NCI-H526 (cell line): ENCODE results near the gene BMP6.

Source experiments
- DNase-seq, 2 experiments: peaks; one replicate each; lab custom pipeline; 2025; lab: John Stamatoyannopoulos, UW

The BMP6 gene

DNA sequence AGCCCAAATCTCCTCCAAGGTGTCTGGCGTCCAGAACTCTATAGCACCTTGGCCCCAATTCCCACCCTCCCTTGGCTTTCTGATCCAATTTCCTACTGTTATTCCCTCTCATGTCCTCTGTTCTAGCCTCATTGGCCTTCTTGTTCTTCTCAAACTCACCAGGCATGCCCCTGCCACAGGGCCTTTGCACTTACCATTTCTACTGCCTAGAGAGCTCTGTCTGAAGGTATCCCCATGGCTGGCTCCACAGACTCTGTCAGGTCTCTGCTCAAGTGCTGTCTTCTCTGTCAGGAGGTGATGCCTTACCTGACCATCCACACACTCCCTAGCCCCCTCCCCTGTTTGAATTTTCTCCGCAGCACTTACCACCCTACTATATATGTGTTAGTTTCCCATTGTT, 5.6 kb upstream of the BMP6 start:
- no peak for DNase-seq

DNA sequence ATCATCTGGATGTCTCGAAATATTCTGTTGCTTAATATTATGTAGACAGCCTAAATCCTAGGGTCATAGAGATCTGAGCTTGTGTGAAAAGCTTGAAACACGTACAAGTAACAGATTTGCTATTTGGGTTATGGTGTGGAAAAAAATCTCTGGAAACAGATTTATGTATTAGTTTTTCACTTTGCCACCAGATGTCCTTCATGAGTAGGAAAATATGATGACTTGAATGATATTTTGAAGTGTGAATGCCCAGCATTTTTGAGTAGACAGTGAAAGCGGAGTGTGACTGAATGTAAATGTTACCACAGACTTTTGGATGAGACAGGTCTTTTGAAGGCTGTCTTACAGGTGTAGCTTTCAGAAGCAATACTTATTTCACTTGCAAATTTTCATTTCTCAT, 4.2 kb upstream of the BMP6 start:
- peak in 1 of 2 experiments; percentile 53 for DNase-seq

DNA sequence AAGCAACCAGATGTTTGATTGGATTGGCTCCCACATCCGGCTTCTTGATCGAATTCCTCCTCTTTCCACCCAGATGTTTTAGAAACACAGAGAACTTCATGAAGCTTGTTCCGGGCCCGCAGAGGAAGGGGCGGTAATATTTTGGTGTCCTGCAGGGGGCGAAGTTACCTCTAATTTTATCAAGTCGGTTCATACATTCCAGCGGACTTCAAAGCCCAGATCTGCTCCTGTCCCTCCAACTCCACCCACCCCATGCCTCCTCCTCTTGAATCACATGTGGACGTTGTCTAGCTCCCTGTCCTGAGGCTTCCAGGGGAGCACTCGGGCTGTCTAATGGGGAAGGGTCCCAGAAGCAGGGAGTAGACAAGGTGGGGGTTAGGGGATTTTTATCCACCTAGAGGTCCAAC, 2.9 kb upstream of the BMP6 start:
- DNase-seq, result peak; percentile 57 to 88

DNA sequence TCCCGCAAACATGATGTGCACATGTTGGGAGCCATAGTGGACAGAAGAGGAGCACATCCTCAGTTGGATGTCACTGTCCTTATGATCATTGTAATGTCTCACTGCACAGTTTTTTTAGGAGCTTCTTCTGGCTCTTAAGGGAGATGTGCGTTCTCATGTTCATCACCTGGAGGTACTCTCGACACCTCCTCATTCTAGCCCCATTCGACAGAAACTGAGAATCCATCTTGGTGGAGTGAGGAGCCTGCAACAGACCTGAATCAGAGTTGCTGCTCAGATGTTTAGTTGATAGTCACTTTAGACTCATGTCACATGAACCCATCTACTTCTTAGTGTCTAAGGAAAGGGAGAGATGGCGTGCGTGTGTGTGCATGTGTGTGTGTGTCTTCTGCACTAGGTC, 2.3 kb upstream of the BMP6 start:
- no peak for DNase-seq

DNA sequence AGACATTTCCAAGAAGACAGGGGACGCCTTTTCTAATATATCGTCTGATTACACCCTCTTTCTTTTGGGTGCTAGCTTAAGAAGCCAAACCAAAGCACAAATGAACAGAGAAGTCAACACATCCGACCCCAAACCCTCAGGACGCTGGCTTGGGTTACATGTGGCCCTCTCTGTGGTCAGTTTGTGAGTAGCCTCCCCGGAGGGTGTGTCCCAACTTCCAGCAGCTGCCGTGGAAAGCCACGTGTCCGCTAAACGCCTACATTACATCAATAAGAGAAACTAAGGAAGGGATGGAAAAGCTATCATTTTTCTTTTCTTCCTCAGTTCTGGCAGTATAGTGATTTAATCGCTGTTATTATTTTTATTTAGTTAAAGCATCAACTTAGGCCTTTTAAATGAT, 487 bp upstream of the BMP6 start:
- no peak for DNase-seq

DNA sequence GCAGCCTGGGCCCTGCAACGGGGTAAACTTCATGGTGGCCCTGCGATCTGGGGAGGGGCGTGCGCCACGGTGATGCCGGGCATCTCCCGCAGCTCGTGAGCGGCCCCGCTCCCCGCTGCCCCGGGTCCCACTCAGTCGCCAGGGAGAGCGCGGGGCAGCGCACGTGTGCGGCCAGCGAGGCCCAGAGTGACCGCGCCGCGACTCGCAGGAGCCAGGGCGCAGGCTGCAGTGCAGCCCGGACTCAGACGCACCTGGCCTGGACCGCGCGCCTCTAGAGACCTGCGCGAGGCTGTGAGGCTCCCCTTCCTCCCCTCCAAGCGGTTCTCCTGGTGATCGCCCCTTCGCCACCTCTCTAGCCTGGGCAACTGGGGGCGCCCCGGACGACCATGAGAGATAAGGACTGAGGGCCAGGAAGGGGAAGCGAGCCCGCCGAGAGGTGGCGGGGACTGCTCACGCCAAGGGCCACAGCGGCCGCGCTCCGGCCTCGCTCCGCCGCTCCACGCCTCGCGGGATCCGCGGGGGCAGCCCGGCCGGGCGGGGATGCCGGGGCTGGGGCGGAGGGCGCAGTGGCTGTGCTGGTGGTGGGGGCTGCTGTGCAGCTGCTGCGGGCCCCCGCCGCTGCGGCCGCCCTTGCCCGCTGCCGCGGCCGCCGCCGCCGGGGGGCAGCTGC, 652 bp downstream of the BMP6 start:
- DNase-seq, result peak in 1 of 2 experiments; percentile 58

DNA sequence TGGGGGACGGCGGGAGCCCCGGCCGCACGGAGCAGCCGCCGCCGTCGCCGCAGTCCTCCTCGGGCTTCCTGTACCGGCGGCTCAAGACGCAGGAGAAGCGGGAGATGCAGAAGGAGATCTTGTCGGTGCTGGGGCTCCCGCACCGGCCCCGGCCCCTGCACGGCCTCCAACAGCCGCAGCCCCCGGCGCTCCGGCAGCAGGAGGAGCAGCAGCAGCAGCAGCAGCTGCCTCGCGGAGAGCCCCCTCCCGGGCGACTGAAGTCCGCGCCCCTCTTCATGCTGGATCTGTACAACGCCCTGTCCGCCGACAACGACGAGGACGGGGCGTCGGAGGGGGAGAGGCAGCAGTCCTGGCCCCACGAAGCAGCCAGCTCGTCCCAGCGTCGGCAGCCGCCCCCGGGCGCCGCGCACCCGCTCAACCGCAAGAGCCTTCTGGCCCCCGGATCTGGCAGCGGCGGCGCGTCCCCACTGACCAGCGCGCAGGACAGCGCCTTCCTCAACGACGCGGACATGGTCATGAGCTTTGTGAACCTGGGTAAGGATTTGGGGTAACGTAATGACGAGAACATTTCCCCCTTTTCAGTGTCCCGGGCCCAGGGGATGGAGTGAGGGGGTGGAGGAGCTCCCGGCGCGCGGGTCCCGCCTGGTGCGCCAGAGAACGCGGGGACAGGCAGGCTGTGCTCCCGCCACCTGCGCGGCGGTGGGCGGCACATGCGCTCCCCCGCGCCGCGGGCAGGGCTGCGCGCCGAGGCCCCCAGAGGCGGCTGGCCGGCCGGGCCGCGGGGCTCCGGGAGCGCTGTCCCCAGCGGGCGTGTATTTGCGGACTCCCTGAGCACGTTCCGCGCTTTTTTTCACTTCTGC, 1.4 kb downstream of the BMP6 start:
- DNase-seq, result peak in 1 of 2 experiments; percentile 45

DNA sequence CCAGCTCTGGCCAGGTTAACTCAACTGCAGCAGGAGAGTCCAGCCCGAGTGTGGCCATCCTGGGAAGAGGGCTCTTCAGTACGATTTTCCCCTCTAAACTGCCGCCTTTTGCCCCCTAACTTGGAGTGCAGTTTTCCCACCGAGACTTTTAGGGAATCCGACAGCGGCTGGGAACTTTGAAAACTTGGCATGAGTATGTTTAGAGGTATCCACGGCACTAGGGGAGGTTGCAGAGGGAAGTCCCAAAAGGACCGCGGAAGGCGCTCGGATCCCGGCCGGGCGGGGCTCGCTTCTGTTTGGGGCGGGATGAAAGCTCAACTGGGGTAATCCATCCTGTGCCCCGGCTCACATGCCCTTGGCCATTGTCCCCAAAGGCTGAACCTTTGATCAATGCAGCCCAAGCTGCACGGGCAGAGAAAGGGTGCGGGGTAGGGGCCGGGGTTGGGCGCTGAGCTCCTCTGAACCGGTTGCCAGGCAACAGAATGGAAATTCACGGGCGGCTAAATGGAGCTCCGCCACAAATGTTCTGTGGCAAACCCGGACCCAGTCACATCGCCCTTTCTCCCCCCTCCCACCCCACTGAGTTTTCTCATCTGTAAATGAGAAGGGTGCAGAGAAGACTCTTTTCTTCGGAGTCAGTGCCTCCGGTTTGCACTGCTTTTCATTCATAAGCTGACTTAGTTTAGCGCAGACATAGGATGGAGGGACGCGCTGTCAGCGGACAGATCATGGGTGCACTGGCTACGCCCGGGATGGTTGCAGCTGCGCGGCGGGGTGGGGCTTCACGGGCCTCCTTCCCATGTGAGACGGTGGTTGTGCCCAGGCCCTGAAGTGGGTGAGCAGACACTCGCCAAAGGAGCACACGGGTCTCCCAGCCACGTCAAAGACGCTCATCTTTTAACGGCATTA, 2.3 kb downstream of the BMP6 start:
- peak; percentile 51 to 81 for DNase-seq

DNA sequence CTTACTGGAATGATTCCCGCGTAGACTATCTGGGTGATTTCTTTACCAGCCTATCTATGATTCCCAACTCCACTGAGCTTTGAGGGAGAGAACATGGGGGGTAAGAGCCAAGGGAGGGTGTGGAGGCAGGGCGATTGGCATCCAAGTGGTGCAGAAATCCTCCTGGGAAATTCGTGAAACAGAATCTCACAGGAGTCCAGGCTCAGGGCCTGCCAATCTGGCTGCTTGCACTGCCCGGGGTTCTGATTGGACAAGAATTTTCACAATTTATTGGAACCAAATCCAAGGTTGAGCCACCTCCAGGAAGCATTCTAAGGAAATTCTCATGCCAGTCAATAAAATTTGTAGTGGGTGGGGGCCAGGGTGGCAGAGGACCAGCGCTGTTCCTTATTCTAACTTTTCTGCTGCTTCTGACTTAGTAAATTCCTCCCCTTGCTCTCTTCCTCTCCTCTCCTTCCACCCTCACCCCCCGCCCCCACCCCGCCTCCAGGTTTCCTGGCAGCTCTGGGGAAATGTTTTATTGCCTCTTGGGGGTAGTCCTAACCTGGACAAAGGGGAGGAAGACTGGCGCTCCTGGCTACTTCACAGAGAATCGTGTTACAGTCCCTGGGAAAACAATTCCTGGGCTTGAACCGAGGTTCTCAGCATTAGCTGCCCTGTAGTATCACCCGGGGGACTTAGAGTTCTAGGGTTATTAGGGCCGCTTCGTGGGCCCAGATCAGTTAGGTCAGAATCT, 3.1 kb downstream of the BMP6 start:
- DNase-seq, result peak in 1 of 2 experiments; percentile 4

DNA sequence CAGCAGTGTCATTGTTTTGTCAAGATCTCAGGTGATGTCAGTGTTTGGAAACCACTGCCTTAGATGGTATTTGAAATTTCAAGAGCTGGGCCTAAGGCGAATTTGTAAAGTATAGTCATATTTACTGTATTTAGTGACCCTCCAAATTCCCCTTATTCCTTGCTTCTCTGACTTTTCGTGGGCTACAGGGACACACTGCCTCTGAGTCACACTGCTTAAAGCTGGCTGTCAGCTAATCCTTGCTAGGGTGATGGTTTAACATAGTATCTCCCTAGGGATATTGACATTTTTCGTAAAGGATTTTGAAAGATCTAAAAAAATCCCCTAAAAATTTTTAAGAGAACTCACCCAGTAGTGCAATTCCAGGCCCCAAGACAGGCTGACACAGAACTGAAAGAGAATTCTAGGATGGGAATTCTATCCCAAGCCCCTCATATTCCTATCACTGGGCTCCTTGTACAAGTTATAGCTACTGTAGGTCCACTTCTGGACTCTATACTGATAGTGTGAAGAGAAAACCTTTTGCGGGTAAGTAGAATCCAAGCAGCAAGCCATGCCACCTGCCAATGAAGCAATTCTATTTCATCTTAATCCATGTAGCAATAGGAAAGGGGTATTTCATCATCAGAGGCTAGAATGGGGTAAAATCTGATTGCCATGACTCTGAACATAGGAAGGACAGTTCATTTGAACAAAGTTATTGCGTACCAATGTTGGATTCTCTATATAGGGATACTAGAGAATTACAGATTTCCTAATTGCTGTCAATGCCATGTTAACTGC, 4.3 kb downstream of the BMP6 start:
- no peak for DNase-seq

DNA sequence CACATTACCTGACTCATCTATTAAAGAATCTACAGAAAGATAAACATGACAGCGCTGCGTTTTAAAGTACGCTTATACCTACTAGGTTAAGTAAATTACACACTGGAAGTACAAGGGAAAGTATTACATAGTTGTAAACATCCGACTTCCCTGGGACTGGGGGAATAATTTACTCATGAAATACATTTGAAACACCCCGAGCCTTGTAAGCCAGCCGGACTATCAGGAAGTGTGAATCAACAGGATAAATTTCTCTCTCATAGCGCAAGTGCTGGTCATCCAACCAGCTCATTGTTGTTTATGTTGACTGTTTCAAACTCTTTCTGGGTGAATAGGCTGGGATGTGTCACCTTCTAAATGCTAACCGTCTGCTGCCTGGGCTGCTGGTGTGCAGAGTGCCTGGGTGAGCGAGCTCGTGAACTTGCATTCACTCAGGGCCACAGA, 4.9 kb downstream of the BMP6 start:
- no peak for DNase-seq

DNA sequence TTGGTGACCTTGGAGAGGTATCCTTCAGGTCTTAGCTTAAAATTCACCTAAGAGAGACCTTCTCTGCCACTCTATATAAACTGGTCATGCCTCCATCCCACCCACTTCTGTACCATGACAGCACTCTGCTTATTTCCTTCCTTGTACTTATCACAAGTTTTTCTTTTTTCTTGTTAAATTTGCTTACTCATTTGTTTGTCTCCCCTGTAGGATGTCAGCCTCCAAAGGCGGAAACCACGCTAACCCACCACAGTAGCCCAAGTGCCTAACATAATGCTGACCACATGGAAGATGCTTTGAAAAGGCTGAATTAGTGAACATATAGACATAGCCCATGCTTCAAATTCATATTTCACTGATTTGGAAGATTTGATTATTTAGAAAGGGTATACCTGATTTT, 5.4 kb downstream of the BMP6 start:
- no peak for DNase-seq

DNA sequence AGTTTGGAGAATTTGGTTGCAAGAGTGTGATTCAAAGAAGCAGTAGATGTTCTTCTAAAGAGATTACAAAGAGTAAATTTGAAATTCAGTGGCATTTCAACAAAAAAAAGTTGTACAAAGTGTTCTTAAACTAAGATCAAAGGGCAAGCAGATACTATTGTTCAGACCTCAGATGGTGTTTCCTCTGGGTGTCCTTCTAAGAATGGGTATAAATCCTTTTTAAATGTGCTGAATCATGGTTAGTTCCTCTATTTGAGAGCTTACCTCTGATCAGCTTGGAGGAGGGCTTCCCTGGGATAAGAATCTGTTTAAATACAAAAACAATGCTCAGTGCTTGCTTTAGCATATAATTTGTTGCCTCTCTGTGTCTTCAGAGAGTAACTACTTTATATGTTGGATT, 6.3 kb downstream of the BMP6 start:
- DNase-seq, result no peak

DNA sequence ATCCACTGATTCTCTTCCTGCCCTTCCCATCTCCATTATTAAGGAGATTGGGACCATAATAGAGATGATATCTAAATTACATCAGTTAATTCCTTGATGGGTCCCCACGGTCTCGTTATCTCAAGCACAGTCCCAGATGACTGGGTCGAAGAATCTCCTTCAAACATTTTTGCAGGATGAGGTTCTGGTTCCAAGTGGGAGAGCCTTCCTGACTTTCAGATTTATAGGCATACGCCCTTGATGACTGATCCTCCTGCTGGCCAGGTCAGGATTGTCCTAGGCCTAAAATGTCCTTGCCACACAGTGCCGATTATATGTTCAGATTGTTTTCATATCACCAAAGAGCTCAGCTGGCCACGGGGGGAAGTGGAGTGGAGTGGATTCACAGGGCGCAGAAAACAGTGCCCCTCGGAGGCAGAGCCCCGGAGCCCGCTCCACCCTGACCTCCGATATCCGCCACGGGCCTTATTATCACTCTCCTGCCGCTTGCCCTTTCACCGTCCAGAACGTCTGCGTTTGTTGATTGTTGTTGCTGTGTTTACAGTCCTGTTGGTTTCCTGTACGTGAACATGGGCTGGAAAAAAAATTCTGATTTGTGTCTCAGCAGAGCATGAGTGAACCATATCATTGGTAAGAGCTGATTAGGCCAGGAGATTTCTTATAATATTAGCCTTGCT, 8.9 kb downstream of the BMP6 start:
- DNase-seq, result no peak

DNA sequence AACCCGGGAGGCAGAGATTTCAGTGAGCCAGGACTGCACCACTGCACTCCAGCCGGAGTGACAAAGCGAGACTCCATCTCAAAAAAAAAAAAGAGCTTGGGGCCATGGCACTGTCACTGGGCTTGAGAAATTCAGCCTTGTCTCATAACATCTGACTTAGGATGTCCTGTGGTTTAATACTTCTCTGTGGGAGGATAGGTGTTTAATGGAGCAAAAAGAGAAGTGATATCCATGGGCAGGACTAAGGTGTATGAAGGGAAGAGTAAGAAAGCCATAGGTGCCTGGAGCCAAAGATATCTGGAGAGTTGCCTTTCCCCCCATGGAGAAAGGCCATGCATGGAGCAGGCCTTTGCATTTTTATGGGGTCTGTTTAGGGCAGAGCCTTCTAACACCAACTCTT, 11.2 kb downstream of the BMP6 start:
- no peak for DNase-seq

DNA sequence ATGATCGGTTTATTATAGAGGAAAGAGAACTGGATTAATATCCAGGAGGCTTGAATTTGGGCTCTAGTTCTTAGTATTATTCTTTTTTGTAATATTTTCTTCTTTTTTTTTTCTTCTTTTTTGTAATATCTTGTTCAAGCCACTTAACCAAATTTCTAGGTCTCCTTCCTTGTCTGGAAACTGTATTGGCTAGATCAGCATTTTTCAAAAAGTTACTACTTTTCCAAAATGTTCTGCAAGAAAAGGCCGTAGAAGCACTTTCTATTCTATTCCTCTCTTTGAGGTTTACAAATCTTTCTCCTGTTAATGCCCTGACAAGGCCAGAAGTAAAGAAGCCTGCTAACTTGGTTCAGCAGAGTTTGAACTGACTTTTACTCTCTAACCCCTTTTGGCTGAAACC, 12.0 kb downstream of the BMP6 start:
- no peak for DNase-seq

DNA sequence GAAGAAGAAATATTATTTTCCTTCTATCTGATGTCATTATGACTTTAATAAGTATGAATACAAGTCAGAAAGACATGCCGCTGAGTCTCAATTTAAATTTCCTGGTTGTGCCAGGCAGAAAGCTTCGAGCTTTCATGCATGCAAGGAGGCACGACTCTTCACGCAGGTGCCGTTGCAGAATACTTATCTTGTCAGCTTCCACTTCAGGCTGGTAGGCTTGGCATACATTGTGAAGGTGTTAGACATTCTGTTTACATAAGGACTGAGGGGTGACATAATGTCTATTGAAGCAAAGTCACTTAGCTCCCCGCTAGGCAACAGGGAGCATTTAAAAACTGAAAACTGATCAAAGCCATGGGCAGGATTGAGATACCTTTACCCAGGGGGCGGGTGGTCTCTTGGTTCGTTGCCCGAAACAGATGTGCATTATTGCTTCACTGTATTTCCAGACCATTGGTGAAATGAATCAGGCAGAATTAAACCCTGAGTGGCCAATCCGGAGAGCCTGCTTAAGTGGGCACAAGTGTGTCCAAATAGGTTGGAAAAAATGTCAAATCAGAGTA, 16.4 kb downstream of the BMP6 start:
- DNase-seq, result no peak

DNA sequence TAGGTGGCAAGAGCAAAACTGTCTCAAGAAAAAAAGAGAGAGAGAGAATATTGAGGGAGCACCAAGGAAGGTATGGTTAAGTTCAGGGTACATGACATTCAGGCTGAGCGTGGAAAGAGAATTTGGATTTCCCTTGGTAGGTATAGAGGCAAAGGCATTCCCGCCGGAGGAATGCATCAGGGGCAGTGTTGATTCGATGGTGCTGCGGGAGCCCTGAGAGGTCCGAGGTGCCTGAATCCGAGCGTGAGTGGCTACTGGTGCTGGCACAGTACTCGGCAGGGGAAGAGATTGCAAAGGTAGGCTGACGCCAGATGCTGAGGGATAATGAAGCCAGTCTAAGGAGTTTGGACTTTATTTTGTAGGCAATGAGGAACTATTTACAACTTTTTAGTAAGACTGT, 20.0 kb downstream of the BMP6 start:
- DNase-seq, result no peak

DNA sequence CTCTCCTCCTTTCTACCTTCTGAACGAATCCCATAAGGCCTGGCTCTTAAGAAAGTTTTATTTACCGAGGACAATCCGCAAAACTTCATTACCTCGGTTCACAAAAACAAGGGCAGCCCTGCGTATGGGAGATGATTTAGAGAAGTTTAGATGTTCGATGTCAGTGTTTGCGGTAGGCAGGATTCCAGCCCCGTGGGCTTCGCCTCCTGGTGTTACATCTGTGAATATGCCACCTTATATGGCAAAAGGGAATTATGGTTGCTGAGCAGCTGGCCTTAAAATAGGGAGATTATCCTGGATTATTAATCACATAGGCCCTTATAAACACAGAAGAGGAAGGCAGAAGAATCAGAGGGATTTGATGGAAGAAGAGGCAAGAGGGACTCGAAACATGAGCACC, 21.1 kb downstream of the BMP6 start:
- DNase-seq, result no peak

DNA sequence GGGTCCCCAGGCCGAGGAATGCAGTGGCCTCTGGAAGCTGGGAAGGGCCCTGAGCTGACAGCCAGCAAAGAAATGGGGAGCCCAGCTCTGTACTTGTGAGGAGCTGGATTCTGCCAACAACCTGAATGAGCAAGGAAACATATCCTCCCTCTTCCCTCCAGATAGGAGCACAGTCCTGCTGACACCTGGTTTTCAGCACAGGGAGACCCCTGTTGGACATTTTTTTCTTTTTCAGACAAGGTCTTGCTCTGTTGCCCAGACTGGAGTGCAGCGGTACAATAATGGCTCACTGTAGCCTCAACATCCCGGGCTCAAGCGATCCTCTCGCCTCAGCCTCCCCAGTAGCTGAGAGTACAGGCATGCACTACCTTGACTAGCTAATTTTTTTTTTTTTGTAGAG, 21.5 kb downstream of the BMP6 start:
- DNase-seq, result no peak
